GM18520 (cell line): Measurements from ENCODE around the gene CARF.
"Not testable (repeated sequence)": the region's sequence is repeated elsewhere in the genome, so short reads cannot be mapped to it uniquely, and the experiment has no call there.

Source experiments
- ATAC-seq: cut with Tn5 transposase; IDR thresholded peaks from one replicate; pipeline ENCODE4 v1.9.1; 2021; ENCODE audit not compliant: unreplicated experiment

Gene CARF

DNA sequence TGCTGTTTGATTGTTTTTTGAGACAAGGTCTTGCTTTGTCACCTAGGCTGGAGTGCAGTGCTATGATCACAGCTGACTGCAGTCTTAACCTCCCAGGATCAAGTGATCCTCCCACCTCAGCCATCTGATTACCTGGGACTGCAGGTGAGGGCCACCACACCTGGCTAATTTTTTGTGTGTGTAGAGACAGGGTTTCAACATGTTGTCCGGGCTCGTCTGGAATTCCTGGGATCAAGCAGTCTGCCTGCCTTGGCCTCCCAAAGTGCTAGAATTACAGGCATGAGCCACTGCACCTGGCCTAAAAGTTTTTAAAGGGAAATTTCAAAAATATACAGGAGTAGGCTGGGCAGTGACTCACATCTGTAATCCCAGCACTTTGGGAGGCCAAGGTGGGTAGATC, 22.4 kb downstream of the CARF start:
- ATAC-seq: no peak

DNA sequence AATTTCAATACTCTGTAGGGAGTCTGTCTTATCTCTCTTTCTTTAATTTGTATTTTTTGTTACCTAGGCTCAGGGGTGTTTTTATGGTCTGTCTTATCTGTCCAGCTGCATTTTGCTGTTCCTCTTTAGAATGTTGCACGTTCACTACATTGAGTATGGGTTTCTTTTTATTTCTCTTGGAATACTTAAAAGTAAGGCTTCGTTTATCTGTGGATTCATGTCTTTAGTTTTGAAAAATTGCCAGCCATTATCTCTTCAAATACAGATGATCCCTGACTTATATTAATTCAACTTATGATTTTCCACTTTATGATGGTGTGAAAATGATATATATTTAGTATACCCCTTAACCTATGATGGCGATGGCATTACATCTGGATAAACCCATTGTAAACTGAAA, 26.9 kb downstream of the CARF start:
- ATAC-seq: no peak

DNA sequence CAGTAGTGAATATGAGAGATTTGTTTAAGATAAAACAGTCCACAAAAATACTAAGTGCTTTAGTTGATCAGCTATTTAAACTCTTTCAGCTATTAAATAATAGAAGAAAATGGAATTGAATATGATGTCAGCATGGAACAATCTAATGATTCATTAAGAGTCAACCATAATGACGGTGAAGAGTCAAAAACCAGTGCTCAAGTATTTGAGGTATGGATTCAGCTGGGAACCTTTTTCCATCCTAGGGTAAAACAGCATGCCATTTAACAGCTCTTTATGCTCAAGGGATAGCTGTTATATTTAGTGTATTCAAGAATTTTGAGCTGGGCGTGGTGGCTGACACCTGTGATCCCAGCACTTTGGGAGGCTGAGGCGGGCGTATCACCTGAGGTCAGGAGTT, 29.7 kb downstream of the CARF start:
- ATAC-seq: no peak

DNA sequence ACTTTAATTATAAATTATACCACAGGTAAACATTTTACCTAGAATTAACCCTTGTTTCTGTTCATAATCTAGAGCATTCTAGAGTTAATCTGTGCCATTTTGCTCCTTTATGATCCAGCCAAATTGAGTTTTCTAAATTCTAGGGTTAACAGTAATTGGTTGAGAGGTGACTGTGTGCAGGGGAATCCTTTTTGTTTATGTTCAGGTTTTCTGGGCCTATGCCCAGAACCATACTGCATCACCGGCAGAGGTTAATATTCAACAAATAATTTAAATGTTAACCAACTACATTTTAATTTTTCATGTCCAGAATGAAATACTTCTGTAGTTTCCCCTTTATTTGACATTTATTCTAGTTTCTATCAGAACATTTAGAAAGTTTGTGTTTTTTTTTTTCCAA, 32.3 kb downstream of the CARF start:
- no peak for ATAC-seq

DNA sequence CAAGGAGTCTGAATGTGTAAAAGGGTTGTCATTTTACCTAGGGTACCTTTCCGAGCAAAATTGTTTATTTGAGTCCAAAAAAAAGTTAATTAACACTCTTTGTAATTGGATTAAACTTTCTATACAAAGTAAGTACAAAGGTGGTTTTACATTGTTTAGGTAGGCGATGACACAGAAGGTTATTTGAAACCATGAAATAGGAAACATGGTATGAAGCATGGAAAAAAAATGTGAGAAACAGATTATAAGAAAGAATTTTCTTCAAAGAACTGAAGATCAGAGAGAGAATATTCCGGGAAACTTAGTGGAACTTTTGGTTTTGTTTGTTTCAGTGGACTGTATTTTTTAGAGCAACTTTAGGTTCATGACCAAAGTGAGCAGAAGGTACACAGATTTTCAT, 32.7 kb downstream of the CARF start:
- ATAC-seq: no peak

DNA sequence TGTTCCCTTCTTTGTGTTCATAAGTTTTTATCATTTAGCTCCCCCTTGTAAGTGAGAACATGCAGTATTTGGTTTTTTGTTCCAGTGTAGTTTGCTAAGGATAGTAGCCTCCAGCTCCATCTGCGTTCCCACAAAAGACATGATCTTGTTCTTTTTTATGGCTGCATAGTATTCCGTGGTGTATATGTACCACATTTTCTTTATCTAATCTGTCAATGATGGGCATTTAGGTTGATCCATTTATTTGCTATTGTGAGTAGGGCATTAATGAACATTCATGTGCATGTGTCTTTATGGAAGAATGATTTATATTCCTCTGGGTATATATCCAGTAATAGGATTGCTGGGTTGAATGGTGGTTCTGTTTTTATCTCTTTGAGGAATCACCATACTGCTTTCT, 33.4 kb downstream of the CARF start:
- no peak for ATAC-seq

DNA sequence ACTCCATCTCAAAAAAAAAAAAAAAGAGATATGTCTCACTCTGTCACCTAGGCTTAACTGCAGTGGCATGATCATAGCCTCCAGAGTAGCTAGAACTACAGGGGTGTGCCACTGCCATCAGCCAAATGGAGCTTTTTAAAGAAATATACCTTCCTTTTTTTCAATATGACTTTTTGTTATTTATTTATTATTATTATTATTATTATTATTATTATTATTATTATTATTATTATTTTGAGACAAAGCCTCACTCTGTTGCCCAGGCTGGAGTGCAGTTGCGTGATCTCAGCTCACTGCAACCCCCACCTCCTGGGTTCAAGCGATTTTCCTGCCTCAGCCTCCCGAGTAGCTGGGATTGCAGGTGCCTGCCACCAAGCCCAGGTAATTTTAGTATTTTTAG, 37.3 kb downstream of the CARF start:
- ATAC-seq: not testable (repeated sequence)

DNA sequence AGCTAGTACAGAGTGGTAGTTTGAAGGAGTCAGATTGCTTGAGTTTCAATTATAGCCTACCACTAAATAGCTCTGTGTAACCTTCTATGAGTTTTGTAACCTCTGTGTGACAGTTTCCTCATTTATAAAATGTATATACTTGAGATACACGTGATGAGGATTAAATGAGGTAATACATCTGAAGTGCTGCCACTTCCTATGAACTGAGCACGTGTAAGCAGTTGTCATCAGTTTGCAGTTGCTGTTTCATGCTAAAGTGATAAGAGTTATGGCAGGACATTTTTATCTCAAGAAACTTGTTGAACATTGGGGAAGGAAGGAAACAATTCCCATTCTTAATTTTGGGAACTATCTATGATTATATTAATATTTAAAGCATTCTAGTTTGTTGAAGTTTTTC, 38.5 kb downstream of the CARF start:
- no peak for ATAC-seq

DNA sequence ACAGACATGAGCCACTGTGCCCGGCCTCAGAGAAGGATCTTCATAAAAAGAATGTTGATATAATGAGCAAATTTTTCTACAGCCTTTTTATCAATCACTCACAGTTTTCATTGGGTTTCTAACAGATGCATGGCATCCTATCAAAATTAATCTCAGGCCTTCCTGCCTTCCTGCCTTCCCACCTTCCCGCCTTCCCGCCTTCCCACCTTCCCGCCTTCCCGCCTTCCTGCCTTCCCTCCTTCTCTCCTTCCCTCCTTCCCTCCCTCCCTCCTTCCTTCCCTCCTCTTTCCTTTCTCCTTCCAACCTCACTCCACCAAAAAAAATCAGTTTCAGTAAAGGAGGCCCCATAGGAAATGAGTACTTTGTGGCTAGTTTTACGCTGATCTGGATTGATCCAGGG, 48.4 kb downstream of the CARF start:
- ATAC-seq: no peak

DNA sequence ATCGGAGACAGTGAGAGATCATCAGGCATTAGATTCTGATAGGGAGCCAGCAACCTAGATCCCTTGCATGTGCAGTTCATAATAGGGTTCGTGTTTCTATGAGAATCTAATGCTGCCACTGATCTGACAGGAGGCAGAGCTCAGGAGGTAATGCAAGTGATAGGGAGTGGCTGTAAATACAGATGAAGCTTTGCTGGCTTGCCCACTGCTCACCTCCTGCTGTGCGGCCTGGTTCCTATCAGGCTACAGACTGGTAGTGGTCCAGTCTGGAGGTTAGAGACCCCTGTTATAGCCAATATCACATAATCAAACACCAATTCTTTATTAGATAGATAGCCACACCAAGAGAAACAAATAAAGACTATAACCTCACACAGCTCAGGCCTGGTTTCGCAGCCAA, 51.6 kb downstream of the CARF start:
- ATAC-seq: no peak

DNA sequence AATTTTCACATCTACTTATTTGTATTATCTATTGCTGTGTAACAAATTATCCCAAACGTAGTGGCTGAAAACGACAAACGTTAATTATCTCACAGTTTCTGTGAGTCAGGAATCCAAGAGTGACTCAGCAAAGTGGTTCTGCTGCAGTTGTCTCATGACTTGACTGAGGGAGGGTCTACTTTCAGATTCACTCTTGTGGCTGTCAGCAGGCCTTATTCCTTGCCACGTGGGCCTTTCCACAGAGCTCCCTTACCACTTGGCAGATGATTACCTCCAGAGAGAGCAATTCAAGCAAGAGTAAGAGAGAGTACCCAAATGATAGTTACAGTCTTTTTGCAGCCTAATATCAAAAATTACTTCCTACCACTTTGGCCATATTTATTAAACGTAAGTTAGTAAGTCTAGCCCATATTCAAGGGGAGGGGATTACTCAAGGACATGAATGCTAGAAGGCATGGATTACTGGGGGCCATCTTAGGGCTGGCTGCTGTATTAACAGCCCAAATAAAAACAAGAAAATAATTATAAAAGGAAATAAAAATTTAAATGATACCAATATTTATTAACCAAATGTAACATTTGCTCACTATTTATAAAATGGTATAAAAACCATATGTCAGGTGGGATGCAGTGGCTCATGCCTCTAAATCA, 53.9 kb downstream of the CARF start:
- ATAC-seq: peak; percentile 73

DNA sequence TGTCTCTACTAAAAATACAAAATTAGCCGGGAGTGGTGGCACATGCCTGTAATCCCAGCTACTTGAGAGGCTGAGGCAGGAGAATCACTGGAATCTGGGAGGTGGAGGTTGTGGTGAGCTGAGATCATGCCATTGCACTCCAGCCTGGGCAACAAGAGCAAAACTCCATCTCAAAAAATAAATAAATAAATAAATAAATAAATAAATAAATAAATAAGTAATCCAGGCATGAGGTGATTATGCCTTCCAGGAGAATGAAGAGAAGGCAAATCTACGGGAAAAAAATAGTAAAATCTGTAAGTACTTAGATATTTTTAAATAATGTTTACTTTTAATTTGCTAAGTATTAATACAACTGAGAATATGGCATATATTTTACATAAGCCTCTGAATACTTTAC, 57.3 kb downstream of the CARF start:
- not testable (repeated sequence) for ATAC-seq

DNA sequence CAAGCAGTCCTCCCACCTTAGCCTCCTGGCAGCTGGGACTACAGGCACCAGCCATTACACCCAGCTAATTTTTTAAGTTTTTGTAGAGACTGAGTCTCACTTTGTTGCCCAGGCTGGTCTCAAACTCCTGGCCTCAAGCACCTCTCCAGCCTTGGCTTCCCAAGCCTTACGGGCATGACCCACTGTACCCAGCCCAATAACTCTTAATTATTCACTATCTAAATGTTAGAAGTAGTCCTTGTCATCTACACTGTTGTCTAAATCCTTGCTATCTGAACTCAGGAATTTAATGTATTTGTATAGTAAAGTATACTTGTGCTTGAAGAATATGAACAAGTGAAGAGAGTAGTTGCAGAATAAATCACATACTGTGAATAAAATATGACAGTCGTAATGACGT, 64.7 kb downstream of the CARF start:
- ATAC-seq: no peak

DNA sequence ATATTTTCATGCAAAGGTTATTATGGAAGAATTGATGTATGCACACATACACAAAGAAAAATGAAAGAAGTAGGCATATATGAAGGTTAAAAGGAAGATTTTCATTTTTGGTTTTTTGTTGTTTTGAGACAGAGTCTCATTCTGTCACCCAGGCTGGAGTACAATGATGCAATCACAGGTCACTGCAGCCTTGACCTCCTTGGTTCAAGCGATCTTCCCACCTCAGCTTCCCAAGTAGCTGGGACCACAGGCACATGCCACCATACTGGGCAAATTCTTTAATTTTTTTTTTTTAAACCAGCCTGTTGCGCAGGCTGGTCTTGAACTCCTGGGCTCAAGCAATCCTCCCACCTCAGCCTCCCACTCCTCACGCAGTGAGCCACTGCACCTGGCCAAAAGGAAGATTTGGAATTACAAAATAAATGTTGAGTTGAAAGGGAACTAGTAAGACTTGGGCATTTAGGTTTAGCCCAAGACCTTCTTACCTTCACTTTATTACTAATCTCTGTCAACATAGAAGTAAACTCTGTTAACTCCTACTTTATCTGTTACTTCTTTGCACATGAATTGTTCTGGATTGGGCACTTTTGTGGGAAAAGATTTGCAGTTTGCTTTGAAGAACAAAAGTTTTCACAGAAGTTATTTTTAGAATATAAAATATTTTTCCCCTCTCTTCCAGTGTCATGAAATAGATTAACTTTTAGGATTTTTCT, 70.9 kb downstream of the CARF start:
- no peak for ATAC-seq

DNA sequence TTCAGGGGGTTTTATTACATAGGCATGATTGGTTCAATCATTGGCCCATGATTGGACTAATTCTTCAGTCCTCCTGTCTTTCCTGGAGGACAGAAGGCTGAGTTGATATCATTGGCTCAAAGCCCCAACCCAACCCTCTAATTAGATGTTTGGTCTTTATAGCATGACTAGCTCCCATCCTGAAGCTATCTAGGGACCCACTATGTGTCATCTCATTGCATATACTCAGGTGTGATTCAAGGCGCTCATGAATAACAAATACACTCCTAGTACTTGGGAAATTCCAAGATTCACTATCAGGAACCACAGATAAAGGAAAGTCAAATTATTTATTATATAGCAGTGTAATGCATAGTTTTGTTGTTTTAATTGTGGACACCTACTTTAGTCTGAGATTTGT, 77.7 kb downstream of the CARF start:
- no peak for ATAC-seq

DNA sequence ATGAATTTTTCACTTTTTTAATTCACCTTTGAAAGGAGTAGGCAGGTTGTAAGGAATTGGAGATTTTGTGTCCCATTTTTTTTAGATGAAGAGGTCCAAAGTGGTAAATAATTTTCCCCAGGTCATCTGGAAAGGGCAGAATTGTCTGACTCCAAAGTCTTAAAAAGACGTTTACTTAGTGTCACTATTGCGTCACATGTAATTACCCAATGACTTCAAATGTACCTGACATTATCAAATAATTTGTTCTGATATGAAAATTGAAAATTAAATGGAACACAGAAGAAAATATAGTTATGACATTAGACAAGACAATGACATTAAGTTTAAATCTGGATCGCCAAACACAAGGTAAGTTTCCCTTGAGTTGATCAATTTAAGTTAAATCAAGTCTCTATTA, 78.4 kb downstream of the CARF start:
- ATAC-seq: no peak

DNA sequence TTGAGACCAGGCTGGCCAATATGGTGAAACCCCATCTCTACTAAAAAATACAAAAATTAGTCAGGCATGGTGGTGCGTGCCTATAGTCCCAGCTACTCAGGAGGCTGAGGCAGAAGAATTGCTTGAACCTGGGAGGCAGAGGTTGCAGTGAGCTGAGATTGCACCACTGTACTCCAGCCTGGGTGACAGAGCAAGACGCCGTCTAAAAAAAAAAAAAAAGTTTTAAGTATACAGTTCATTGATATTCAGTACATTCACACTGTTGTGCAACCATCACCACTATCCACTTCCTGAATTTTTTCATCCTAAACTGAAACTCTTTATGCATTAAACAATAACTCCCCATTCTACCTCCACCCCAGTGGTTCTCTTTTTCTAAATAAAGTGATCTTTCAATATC, 85.0 kb downstream of the CARF start:
- not testable (repeated sequence) for ATAC-seq

DNA sequence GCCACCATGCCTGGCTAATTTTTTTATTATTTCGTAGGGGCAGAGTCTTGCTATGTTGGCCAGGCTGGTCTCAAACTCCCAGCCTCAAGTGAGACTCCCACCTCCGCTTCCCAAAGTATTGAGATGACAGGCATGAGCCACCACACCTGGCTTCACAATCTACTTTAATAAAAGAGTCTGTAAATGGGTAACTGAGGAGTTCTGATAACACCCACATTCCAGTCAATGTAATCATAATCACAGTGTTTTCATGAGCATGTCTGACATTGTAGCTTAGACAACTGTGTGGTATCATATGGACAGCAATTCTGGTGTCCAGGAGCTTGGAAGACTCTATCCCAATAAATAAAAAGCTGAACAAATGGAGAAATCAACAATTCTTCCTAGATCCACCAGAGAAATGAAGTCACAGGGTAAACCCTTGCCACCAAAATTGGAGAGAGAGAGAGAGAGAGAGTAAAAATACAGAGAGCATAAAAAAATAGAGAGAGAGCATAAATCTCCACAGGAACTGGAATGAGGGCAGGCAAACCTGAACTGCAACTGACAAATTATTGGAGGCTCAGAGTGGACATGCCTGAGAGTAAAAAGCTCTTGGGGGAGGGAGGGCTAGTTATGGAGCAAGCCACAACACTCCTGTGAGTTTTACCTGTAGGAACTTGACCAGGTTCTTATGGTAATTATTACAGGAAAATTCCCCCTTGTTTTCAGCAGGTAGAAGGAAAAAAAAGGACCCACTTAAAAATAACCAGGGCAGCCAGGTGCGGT, 90.2 kb downstream of the CARF start:
- ATAC-seq: no peak

DNA sequence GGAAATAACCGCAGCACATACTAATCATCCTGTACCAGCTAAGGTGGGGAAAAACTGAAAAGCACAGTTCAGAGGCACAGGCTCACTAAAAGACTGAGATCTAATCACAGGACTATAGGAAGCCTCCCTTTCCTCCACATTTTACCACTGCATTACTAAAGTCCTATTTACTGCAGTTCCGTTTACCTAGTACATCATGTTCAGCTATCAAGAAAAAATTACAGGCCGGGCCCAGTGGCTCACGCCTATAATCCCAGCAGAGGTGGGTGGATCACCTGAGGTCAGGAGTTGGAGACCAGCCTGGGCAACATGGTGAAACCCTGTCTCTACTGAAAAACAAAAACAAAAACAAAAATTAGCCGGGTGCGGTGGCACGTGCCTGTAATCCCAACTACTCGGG, 91.6 kb downstream of the CARF start:
- no peak for ATAC-seq

DNA sequence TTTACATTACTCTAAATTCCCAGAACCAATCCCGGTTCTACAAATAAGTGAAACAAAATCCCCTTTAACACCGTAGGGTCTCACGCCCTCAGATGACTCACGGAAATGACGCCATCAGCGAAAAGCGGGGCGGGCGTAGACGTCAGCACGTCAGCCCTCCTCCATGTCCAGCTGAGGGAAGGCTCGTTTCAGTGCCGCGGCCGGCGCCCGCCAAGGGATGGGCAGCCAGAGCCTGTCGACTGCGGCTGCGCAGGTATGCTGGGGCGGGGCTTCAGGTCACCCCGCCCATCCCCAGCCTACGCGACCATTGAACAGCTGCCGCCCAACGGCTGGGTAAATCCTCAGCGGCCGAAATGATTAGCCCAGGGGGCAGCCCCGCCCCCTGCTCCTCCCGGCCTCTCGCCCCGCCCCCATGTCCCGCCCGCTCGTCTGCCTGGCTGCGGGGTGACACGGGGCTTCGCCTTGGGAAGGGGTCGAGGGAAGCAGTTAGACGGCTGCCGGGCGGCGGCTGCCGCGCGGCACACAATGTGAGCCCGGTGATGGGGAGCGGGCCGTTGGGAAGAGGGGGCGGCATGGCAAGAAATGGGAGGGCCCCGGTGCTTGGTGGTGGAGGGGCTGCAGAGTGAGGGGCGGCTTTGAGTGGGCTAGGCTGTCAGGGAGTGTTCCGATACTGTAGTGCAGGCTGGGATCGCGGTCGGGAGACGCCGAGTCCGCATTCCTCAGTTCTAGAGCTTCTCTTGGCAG, 102.6 kb downstream of the CARF start, which contains the start of gene NBEAL1:
Gene NBEAL1 (plus strand): TSS at position 420 of the 744 bp plus-strand sequence. CDS start 1,510 bp downstream, outside the sequence.
- peak; percentile 96 for ATAC-seq

DNA sequence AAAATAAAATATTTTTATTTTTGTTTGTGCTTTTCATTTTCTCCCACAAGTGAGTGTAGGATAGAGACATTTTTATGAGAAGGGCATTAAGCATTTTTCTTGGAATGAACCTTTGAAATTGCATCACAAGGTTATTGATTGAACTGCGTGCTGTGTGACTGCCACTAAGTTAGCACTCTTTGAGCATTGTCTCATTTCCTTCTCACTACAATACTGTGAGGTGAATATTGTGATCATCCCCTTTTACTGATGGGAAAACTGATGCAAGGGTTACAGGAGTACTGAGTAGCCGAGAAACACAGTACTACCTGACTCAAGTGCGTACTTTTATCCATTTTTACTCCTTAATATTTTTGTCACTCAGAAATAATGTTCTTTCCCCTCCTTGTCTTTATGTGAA, 104.6 kb downstream of the CARF start:
- ATAC-seq: no peak
